Raji (cell line): ENCODE data around the gene NLK.

Experiments
- POLR2A ChIP-seq: IDR thresholded peaks from 2 replicates; pipeline ENCODE4 v1.6.1; 2011; ENCODE audit warnings: low read depth, low read length, control low read depth; ENCODE audit not compliant: insufficient read depth

NLK gene

GRCh38 chr17:28216528-28216927, 174.1 kb downstream of the NLK start:
- no peak for TF ChIP-seq POLR2A

DNA sequence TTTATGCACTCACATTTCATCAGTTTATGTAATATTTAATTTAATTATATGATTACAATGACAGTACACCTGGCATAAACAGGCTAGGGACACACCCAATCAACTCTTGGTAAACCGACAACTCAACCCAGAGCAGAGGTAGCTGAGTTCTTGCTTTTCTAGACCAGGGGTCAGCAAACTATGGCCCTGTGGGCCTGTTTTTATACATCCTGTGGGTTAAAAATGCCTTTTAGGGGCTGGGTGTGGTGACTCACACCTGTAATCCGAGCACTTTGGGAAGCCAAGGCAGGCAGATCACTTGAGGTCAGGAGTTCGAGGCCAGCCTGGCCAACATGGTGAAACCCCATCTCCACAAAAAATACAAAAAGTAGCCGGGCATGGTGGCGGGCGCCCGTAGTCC, 177.3 kb downstream of the NLK start:
- TF ChIP-seq POLR2A = no peak

DNA sequence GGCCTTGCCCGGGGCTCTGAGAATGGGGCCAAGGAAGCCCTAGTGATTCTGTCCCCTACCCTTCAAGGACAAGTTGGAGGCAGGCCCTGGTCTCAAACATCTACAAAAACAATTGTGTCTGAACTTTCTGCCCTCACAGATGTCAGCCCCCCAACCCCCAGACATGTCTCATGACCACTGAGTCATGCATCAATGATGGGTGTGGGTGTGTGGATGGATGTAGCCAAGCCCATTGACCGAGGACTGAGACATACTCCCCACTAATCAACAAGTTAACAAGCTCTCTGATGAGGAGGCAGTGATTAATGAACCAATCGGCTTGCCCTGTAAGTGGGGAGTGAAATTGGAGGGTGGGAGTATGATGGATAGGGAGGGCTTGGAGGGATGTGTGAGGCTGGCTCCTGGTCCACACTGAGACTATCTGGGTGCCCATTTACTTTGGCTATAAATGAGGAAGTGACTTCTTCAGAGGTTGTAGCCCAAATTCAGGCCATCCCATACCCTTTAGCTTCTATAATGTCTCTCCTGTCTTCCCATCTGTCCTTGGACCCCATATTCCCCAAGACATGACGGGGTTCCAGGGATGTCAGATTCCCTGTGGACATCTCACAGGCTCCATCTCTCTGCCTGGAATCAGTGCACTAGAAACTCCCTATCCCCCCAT, 179.4 kb downstream of the NLK start:
- TF ChIP-seq POLR2A = no peak

DNA sequence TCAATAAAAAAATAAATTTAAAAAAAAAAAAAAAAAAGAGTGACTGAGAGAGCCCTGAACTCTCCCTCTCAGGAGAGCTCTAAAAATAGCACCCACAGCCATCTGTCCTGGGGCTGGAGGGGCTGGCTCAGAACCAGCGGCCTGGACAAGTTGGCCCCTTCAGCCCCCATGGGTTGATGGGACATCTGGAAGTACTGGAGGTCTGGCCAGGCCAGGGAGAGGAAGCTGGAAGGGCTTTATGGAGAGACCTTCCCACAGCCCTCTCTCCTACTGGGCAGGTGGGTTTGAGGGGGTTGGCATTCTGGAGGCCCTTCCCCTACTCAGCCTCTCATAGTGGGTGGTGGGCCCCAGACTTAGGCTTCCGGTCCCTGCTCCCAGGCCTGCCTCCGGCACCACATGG, 182.8 kb downstream of the NLK start:
- TF ChIP-seq POLR2A = no peak

- TF ChIP-seq POLR2A = no peak
Observed at GRCh38 chr17:28225867-28226266, 183.4 kb downstream of the NLK start.

DNA sequence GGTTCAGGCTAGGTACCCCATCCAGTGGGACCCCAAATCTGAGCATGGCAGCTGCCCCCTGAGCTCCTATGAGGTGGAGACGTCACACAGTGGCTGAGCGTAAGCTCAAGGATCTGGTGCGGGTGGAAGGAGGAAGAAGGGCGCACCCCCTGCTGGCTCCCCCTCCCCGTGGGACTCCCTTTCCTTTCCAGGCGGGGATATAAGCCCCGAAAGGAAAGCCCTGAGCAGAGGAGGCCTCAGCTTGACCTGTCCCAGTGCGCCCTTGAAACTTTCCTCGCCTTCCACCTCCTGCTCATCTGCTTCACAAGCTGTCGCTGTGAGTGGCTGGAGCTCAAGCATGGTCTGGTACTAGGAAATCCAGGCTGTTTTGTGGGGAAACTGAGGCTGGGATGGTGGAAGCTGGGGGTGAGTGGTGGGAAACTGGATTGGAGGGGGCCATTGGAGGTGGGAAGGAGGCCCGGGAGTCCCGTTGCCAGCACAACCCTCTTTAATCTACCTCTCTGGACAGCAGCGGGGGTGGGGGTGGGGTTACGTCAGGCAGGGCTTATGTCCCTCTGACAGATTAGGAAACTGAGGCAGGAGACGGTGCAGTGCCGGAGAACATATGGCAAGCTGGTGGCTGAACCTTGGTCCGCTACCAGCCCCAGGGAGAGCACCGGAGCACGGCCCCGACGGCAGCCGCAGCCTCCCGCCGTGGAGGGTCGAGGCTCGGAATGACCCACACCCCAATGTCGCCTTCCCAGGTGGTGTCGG, 184.3 kb downstream of the NLK start:
- no peak for TF ChIP-seq POLR2A

DNA sequence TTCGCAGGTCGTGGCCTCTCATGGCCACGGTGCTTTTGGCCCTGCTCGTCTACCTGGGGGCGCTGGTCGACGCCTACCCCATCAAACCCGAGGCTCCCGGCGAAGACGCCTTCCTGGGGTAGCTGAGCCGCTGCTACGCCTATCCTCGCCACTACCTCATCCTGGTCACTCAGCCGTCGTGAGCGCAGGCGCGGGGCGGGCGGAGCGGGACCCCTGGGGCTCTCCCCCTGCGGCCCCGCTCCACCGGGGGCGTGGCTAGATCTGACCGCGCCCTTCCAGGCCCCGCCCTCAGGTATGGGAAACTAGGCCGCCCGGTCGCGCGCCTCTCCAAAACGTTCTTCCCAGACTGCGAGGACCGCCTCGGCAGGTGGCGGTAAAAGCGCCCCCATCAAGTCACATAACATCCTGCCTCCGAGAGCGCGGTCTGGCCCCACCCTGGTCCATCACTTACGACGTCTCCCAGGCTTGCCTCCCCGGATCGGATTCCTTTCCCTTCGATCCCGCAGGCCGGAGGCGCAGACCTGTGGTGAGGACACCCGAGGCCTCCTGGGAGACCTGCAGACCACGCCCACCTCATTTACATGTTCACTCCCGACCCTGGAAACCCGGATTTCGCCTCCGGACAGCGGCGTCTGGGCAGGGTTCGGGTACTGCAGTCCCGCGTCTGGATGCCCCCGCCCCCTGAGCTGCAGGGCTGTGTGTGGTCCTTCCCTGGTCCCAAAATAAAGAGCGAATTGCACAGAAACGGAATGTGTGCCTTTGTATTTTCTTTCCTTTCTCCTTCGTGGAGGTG, 185.0 kb downstream of the NLK start:
- no peak for TF ChIP-seq POLR2A

GRCh38 chr17:28228109-28228840, 185.8 kb downstream of the NLK start:
- TF ChIP-seq POLR2A = no peak

- no peak for TF ChIP-seq POLR2A
Observed at GRCh38 chr17:28228986-28229729, 186.7 kb downstream of the NLK start.

DNA sequence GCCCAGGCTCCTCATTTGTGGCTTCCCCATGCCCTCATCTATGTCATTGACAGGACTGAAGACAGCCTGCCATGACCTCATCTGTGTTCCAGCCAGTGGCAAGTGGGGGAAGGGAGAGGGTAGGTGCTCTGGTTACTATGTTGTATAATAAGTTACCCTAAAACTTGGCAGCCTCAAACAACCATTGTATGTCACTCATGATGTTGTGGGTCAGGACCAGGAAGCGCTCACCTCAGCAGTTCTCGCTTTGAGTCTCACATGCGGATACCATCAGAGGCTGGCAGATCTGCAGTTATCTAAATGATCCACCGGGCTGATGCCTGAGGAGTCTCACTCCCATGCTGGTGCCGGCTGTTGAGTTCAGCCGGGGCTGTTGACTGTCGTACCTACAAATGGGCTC, 187.5 kb downstream of the NLK start:
- TF ChIP-seq POLR2A = no peak

DNA sequence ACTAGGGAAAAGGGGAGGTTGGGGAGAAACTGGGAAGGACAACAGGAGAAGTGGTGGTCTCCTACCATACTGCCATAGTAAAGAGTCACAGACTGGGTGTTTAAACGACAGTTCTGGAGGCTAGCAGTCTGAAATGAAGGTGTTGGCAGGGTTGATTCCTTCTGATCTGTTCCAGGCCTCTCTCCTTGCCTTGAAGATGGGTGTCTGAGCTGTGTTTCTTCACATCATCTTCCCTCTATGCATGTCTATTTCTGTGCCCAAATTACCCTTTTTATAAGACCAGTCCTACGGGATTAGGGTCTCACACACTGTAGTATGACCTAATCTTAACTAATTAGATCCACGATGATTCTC, 196.8 kb downstream of the NLK start:
- TF ChIP-seq POLR2A = no peak

DNA sequence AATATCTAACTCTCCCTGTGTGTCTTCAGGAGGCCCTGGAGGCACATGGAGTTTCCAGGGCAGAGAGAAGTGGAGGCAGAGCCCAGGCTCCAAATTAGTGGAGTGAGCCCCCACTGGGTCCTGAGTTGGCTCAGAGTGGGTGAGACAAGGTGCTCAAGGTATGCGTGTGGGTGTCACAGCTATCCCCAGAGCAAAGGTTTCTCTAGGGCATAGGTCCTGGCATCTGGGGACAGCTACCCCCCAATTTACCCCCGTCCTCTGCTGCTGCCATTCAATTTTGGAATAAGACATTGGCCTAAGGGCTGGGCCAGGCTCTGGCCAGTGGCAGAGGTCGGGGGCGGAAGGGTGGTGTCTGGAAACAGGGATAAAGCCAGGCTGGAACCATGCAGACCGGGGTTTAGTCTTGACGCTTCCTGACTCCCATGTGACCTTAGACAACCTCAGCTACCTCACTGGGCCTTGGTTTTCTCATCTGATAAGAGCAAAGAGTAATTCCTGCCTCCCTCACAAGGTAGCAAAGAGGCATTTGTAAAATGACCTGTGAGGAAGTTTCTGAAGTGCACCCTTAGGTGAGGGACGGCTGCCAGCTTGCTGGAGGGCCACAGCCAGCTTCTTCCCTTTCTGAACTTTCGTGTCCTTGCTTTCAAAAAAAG, 198.3 kb downstream of the NLK start:
- TF ChIP-seq POLR2A = no peak

DNA sequence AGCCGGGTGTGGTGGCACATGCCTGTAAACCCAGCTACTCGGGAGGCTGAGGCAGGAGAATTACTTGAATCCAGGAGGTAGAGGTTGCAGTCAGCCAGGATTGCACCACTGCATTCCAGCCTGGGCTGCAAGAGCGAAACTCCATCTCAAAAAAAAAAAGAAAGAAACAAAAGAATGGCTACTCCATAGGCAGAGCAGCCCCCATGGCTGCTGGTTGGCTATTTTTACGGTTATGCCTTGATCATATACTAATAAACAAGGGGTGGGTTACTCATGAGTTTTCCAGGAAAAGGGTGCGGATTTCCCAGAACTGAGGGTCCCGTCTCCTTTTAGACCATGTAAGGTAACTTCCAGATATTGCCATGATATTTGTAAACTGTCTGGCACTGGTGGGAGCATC, 200.3 kb downstream of the NLK start:
- TF ChIP-seq POLR2A = no peak

GRCh38 chr17:28244446-28244845, 202.0 kb downstream of the NLK start:
- no peak for TF ChIP-seq POLR2A
